GM21390 (cell line): Measurements from ENCODE around the gene PRR11.
"Not testable (repeated sequence)": the region's sequence is repeated elsewhere in the genome, so short reads cannot be mapped to it uniquely, and the experiment has no call there.

Experiments
- ATAC-seq: cut with Tn5 transposase; IDR thresholded peaks from one replicate; pipeline ENCODE4 v1.9.1; 2021; ENCODE audit not compliant: unreplicated experiment

The PRR11 gene

DNA sequence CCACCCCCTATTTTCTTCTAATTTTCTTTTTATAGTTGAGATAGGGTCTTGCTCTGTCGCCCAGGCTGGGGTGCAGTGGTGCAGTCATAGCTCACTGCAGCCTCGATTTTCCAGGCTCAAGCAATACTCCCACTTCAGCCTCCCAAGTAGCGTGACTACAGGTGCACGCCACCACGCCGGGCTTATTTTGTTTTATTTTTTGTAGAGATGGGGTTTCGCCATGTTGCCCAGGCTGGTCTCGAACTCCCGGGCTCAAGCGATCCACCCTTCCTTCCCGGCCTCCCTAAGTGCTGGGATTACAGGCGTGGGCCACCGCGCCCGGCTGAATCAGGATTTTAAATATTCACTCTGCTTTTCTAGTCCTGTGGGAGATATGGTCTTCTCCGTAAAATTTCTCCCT lies 63.8 kb downstream of the PRR11 start:
- ATAC-seq: no peak

- no peak for ATAC-seq
Observed at GRCh38 chr17:59219992-59220327, 64.4 kb downstream of the PRR11 start.

GRCh38 chr17:59220328-59221158 lies 65.0 kb downstream of the PRR11 start, which contains the start of gene GDPD1:
Gene GDPD1 (plus strand): TSS chr17:59220511. CDS start chr17:59220610, 99 bp downstream.
- peak; percentile 95 for ATAC-seq

DNA sequence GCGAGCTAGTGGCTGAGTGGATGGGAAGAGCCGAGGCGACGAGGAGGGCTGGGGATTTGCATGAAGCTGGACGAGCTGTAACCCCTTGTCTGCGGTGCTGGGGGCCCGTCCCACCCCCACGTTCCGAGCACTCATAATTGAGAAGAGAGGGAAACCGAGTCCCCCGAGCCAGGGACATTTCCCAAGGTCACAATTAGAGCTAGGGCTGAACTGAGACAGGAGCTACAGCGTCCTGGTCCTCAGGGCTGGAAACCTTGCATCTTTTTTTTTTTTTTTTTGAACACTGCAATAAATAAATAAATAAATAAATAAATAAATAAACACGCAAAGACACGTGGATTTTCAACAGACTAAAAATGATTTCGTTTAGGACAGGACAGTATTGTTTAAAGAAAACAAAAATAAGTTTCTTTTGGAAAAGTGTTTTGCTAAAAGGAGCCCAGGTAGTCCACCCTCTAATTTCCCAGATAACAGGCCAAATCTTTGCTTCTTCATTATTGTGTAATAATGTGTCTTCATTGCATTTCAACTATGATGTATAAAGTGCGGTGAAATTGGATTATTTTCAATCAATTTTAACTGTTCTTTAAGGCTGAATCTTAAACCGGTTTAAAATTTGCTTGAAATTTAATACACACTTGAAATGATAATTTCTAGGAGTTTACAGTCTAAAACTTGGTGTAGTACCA lies 65.8 kb downstream of the PRR11 start:
- no peak for ATAC-seq

GRCh38 chr17:59223813-59224212 lies 68.3 kb downstream of the PRR11 start:
- ATAC-seq: no peak

DNA sequence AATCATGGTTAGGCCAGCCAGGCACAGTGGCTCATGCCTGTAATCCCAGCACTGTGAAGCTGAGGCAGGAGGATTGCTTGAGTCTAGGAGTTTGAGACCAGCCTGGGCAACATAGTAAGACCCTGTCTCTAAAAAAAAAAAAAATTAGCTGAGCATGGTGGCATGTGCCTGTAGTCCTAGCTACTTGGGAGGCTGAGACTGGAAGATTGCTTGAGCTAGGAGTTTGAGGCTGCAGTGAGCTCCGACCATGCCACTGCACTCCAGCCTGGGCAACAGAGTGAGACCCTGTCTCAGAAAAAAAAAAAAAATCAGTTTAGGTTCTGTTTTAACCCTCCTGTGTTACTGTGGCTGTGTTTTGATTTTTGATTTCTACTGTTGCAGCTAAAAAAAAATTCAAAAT lies 73.0 kb downstream of the PRR11 start:
- ATAC-seq: not testable (repeated sequence)

GRCh38 chr17:59230764-59231163 lies 75.2 kb downstream of the PRR11 start:
- ATAC-seq: no peak

DNA sequence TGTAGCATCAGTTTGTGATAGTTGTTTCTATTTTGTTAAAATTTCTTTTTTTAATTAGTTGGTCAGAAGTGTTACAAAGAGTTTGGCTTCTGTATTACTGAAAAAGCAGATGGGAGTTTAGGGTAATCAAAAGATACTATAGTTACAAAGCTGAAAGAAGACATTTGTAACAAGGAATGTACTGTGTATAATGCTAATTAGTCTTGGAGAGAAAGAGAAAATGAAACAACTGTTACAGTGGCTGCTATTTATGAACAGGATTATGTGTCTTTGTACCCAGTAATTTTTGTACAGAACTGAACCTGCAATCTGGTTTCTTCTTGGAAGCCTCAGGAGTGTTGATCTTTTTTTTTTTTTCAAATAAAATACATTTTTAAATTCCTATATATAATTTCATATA lies 79.1 kb downstream of the PRR11 start:
- ATAC-seq: no peak

GRCh38 chr17:59238906-59239305 lies 83.4 kb downstream of the PRR11 start:
- no peak for ATAC-seq

DNA sequence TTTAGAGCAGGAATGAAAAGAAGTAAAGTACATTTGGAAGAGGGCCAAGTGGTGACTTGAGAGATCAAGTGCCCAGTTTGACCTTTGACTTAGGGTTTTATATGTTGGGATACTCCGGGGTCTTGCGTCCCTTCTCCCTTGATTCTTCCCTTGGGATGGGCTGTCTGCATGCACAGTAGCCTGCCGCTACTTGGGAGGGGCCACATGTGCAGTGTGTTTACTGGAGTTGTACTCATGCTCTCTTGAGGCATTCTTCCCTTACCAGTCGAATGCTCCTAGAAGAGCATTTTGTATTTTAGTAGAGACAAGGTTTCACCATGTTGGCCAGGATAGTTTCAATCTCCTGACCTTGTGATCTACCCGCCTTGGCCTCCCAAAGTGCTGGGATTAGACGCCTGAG lies 88.5 kb downstream of the PRR11 start:
- no peak for ATAC-seq
